Measurements from ENCODE around the gene NTM.

- TF ChIP-seq POLR2A (IDR thresholded peaks at IDR 0.05; ENCODE audit: low read depth, low read length) (no peak), POLR2AphosphoS5 (IDR thresholded peaks at IDR 0.05; ENCODE audit: low read depth, low read length) (no peak), TAF1 (IDR thresholded peaks at IDR 0.05; ENCODE audit: borderline replicate concordance, low read depth, low read length) (no peak)
These were observed 97.4 kb downstream of the NTM start for GRCh38 chr11:131467645-131468394.

All from GM12892 (cell line).